NCI-H69 (cell line): ENCODE results near the gene DHX35.
A peak's percentile ranks its signal among the peaks of the same experiment; 100 is the strongest.
"Not testable (repeated sequence)": the region's sequence is repeated elsewhere in the genome, so short reads cannot be mapped to it uniquely, and the experiment has no call there.

ENCODE experiments used
- DNase-seq: peaks from one replicate; lab custom pipeline; 2025; lab: John Stamatoyannopoulos, UW

Gene DHX35

DNA sequence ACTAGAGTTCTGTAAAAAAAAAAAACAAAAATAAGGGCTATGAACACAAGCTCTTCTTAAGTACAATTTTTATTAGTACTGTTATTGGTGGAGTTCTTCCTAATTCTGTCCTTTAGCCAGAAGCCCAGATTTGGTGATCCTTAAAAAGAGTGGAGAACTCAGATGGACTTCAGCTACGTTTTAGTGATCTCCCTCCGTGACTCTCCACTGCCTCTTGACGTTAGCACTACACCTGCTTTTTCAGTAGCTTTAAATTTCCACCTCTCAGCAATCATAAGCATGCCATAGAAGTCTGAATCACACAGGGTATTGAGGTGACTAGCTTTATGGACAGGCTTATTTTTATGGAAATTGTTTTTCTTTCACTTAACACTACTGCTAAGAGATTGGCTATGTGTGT lies 17.7 kb downstream of the DHX35 start:
- no peak for DNase-seq

DNA sequence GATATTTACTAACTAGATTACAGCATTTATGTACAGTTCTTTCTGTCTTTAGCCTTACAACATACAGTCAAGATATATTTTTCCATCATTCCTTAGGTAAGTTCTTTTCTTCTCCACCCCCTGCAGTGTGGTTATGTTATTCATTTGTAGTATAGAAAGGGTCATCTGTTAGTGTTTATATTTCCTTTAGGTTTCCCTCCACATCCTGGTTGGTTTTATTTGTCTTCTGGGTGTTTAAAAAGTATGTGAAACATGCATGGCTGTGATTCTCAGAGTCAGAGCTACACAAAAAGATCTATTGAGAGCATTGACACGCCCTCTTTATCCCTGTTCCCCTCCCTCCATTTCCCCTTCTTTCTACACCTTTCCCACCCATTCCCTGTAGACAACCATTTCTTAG lies 20.1 kb downstream of the DHX35 start:
- peak; percentile 7 for DNase-seq

DNA sequence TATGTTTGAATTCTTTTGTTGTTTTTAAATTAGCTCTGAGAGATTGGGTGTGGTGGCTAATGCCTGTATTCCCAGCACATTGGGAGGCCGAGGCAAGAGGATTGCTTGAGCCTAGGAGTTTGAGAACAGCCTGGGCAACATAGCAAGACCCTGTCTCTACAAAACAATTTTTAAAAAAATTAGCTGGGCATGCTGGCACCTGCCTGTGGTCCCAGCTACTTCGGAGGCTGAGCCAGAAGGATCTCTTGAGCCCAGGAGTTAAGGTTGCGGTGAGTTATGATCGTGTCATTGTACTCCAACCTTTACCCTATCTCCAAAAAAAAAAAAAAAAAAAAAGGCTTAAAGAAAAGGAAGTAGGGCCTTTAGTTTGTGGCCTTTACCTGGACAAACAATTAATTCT lies 22.9 kb downstream of the DHX35 start:
- DNase-seq, result no peak

DNA sequence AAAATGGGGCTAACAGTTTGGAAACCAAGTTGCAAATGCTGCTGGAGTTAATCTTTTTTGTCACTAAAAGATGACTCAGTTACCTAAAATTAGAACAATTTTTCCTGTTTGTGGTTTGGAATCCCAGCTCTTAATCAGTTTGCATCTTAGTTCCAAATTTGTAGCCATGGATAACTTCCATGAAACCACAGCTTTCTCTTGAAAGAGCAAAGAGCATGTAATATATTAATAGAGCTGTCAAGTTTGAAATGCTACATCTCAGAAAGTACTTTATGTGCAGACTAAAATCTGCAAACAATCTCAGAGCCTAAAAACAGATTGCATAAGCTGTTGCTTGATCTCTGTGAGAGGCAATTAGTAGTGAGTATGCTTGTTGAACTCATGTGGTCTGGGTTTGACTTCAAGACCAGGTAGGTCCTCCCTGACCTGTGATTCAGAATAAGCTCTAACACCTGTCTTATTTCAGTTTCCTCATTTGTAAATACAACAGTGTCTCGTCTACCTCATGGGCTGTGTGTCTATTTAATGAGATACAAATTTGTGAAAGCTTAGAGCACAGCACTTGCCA lies 23.5 kb downstream of the DHX35 start:
- DNase-seq, result no peak

DNA sequence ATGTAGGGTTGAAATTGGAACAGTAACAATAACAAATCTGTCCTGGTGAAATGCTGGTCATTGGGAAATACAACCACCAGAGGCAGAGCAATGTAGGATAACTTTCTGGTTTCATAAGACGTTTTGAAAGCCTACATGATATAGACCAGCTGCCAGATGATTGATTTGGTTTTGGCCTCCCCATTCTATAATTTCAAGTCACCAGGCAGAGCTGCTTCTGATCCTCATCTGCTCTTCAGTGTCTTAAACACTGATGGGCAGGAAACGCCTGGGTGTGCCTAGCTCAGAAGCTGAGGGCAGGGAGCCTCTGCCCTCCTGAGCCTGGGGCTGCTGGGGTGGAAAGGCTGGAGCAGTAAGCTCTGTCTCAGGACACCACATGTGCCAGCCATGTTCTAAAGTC lies 24.5 kb downstream of the DHX35 start:
- DNase-seq, result no peak

DNA sequence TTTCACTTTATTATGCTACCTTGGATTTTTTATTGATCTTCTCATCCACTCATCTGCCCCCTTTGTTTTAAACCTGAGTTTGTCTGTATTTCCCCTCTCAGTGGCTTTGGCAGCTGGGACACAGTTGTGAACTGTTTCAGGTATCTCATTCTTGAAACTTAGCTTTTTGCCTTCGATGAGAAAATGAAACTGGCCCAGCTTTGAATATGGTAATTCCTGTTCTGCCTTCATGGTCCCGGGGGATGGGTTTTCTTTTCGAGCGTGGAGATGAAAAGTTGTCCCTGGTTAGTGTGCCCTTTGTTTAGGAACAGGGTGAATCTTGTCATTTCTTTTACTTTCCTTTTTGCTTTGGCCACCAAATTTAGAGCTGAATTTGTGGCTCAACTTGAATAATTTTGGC lies 25.6 kb downstream of the DHX35 start:
- DNase-seq, result no peak

DNA sequence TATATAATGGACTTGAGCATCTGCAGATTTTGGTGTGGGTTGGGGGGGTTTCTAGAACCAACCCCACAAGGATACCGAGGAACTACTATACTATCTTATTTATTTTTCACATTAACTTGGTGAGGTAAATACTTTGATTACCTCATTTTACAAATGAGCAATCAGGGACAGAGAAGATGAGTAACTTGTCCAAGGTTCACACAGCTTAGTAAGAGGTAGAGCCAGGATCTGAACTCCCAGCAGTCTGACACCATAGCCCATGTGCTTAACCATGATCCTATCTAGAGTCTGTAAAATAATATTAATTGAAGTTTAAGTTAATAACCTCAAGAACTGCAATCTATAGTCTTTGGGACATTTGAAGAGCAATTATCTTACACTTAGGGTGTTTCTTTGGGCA lies 28.6 kb downstream of the DHX35 start:
- no peak for DNase-seq

DNA sequence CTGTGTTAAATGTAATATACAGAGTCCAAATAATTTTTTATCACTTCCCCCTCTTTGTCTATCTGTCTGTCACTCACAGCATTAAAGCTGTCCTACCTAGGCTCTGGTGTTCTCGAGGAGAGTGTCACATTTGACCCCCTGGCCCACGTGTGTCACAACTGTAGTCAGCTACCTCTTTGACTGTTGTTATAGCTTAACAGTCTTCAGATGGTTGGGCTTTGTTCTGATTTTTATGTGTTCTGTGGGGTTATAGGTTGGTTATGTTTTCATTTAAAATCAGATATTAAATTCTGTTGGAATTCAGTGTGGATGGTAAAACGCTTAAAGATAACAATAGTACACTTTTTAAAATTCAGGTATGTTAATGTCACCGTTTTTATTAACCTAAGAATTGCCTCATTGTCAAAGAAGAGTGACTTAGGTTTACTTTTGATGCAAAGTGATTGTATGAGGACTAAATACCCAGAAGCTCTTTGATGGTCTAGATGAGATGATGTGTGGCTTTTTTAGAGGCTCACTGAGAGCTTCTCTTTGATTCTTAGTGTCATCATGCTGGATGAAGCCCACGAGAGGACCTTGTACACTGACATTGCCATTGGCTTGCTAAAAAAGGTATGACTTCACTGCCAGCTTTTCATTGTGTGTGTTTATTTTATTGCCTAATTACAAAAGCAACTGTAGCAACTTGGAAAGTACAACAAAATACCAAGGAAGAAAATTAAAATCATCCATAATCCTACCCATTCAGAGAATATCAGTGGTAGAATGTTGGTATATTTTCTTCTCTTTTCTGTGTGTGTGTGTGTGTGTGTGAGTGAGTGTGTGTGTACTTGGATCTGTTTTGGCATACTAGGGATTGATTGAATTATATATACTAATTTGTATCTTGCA lies 29.9 kb downstream of the DHX35 start:
- DNase-seq, result no peak

DNA sequence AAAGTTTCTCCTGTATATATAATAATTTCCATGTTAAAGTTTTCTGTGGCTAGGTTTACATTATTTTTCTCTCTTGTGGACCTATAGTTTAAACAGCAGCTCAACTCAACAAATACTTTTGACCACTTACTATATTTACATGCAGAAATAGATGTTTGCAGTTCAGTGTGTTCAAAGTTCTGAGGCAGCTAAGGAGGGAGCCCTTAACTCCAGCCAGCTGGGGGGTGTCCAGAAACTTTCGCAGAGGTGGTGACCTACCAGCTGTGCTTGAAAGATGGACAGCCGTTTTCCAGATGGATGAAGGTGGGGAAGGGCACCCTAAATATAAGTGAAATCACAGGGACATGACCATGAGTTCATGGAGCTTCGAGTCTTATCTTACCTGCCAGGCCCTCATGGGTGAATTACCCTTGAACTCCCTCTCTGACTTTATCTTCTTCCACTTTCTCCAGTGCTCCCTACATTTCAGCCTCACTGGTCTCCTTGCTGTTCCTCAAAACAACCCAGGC lies 33.4 kb downstream of the DHX35 start:
- no peak for DNase-seq

DNA sequence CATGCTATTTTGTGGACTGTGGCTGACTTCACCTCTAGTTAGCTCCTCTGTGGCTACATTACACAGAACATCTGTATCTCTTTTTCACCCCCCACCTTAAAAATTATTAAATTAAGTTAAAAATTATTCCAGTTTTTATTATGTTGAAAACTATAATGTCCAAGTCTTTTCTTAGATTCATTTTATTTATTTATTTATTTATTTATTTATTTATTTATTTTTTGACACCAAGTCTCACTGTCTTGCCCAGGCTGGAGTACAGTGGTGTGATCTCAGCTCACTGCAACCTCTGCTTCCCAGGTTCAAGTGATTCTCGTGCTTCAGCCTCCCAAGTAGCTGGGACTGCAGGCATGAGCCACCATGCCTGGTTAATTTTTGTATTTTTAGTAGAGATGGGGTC lies 34.7 kb downstream of the DHX35 start:
- DNase-seq, result not testable (repeated sequence)

DNA sequence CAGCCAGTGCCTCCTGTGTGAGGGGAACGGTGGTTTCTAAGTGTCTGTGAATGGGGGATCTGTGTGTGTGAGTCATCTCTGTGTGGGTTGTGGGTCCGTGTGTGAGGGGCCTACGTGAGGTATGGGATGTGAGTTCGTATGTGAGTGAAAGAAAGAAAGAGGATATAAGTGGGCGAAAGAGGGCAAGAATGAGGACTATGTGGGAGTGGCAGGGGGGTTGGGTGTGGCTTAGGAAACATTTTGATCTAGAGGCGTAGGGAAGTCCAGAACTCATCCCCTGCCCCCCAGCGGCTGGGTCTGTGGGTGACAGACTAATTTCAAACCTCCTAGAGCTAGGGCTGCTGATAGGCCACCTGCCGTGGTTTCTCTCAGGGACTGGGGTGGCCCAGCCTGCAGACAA lies 35.5 kb downstream of the DHX35 start:
- no peak for DNase-seq

DNA sequence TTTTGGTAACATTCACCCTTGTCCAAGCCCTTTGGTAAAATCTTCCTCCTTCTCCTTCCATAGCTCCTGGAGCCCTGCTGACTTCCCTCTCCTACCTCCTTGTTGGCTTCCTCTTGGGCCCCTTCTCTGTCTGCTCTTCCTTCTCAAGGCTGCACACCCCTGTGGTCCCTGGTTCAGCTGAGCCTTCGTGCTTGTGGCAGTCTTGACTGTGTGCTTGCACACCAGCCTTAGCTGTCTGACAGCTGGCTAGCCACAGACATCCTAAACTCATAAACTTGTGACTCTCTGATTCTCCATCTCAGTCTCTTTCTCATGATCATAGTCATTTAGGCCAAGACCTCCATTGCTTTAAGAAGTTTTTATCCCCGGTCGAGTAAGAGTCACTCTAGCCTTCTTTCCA lies 37.1 kb downstream of the DHX35 start:
- no peak for DNase-seq

DNA sequence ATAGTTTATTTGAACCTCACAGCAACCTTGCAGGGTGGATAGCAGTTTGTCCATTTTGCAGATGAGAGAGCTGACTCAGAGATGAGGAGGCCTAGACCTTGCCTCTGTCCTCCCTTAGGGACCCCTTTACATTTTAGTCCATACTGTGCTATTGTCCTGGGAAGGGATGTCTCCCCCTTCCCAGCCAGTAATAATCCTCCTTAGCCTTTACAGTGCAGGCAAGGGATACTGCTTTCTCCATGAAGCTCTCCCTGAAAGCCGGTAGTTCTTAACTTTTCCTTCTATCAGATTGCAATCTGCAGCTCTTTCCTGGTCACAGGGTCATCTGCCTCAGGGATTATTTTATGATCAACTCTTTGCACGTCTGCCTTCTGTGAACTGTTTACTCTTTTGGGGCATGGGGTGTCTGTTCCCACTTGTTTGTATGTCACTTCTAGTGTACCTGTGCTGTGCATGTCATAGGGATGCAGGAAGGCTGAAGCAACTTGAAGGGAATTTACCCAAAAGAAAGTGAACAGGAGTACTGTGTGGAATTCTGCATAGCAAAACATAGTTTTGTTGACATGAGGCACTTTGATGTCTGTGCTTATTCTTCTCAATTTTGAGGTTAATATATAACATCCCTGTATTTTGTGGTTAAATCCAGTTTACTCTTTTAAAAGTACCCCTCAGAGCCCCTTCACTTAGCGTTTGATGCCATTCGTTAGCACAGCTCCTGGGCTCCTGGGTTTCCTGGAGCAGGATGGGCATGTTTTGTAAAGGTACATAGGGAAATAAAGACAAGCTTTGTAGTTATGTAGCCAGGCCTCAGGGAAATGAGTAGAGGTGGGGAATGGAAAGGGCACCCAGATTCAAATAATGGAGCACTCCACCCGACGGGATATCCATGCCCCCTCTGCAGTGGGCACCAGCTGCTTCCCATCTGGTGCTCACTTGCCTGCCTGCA lies 38.1 kb downstream of the DHX35 start:
- no peak for DNase-seq

DNA sequence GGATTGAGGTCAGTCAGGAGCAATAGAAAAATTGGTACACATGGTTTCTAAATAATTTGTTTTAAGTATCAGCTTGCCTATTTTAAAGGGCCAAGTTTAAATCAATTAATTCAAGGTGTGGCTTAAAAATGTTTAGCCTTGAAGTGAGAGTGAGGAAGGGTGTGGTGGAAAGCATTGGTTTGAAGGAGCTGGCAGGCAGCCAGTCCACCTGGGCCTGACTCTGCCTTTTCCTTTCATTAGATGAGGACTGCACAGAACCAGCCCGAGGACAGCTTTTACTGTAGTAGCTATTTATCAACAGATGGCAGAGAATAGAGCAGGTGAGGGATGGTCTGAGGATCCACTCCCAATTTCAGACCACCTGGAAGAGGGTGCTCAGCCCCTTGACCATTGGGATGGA lies 42.4 kb downstream of the DHX35 start:
- peak; percentile 75 for DNase-seq

DNA sequence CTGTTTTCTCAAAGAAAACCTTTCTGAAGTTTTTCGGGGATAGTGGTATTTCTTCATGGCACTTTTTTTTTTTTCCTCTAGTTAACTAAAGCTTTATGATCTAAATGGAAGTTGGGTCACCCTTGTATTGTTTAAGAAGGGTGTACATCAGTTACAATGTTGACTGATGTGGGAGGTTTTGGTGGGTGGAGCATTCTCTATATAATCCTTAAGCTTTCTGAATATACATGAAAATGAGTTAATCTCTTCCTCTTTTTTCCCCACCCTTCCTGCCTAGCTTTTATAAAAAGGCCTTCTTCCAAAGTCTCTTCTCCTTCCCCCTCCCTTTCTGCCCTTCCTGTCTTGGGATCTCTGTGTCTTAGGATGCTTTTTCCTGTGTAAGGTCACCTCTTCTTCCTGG lies 47.2 kb downstream of the DHX35 start:
- DNase-seq, result no peak

DNA sequence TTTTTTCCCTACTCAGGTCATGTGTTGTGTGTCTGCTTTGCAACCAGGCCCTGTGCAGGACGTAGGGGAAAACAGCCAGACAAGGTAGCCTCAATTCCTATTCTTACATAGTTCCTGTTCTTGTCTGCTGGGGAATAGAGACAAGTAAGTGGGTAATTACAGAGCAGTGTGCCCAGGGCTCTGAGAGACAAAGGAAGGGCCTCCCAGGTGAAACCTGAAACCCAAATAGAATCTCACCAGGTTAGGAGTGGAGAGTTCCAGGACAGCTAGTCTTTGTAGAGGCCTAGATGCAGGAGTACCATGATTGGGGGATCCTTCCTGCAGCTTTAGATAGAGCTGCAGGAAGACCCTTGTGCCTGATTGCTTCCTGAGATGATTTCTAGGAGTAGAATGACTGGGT lies 48.4 kb downstream of the DHX35 start:
- peak; percentile 46 for DNase-seq

DNA sequence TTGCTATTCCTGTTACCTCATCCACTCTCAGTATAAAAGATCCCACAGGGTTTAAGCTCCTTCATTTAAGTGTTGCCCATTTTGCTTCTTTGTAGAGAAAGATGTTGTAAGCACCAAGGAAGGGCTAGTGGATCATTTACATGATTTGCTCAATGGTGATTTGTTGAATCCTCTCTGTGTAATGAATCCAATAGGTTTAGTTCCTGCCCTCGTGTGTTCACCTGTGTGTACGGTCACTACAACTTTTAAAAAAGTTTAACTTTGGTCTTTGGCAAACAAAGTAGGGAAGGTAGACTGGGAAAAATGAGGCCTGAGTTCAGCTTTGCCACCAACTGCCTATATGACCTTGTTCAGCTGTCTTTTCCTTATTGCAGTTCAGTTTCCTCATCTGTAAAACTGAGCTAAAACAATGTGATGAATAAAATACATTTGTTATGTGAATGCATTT lies 51.5 kb downstream of the DHX35 start:
- DNase-seq, result no peak

DNA sequence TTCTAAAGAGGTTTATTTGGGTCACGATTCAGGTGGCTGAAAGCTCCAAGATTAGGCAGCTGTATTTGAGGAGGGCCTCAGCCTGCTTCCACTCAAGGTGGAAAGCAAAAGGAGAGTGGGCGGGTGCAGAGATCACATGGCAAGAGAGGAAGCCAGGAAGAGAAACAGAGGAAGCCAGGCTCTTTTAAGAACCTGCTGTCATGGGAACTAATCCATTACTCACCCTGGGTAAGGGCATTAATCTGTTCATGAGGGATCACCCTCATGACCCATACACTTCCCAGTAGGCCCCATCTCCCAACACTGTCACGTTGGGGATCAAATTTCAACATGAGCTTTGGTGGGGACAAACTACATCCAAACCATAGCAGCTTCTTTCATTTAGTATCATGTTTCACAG lies 53.9 kb downstream of the DHX35 start:
- no peak for DNase-seq

DNA sequence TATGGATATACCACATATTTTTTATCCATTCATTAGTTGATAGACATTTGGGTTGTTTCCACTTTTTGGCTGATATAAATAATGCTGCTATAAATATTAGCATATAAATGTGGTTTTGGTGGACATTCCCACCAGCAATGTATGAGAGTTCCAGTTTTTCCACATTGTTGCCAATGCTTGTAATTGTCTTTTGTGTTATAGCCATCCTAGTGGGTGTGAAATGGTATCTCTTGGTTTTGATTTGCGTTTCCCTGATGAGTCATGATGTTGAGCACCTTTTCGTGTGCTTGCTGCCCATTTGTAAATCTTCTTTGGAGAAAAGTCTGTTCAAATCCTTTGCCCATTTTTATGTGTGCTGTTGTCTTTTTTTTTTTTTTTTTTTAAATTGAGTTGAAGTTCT lies 54.4 kb downstream of the DHX35 start:
- DNase-seq, result no peak

DNA sequence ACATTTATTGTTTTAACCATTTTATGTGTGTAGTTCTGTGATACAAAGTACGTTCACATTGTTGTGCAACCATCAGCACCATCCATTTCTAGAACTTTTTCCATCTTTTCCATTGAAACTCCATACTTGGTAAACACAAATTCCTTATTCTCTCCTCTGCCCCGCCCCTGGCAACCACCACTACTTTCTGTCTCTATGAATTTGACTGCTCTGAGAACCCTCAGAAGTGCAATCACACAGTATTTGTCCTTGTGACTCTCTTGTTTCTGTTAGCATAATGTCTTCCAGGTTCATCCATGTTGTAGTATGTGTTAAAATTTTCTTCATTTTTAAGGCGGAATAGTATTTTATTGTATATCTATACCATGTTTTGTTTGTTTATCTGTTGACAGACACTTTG lies 56.9 kb downstream of the DHX35 start:
- no peak for DNase-seq

DNA sequence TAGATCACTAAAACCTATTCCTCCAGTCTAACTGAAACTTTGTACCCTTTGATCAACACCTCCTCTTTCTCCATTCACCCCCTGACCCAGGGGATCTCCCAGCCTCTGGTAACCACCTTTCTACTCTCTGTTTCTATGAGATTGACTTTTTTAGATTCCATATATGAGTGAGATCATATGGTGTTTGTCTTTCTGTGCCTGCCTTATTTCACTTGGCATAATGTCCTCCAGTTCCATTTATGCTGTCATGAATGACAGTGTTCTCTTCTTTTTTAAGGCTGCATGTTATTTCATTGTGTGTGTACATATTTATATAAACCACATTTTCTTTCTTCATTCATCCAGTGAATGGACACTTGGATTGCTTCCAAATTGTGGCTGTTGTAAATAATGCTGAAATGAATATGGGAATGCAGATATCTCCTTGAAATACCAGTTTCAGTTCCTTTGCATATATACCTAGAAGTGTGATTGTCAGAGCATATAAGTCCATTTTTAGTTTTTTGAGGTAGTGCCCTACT lies 57.7 kb downstream of the DHX35 start:
- DNase-seq, result no peak

DNA sequence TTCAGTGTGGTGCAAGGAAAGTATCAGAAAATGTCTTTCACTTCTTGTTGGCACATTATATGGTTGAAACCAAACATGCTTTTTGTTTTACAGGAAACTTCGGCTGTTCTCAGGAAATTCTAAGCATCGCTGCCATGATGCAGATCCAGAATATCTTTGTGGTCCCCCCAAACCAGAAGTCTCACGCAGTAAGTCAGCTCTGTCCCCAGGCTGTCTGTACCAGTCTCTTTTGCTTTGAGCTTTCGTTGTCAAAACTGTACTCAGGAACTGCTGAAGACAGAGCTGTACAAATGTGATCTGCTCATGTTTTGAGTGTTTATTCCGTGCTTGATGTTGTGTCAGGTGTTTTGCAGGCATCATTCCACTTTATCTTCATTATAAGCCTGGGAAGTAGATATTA lies 59.6 kb downstream of the DHX35 start:
- no peak for DNase-seq
